Measurements from ENCODE around the gene GALNS. TPM values are rescaled to one million over a fixed set of nuclear protein-coding genes. Genes with fewer than 3 reads are reported as not detected.

Gene GALNS
- total and polyA plus RNA-seq, 2 of the 8 experiments (the other 6 are each of a cell fraction or from before 2014, with no cell fraction given), result 8.9 to 17.8 TPM

- no peak overlapping the region; the same call in none of the 2 replicates for H3K18ac ChIP-seq (ENCODE audit: extremely low read depth, low read length)
- no peaks in the 10 kb centered on the region for H3K9me3 ChIP-seq (ENCODE audit: insufficient read depth in 2 of 2, low read depth in 1 of 2, low read length in 1 of 2)
- H2BK120ac ChIP-seq (replicated peaks; ENCODE audit: low read depth, low read length), result no peak overlapping the region
- FAIRE-seq, result no peak
- peak overlapping the region; percentile 60; the same call in 1 of the 2 replicates for H2BK5ac ChIP-seq (ENCODE audit: low read depth, low read length)
- 77% methylated on average over 21 of the region's 24 CpGs; no CpG with 5 or more reads in 1 of the 2 experiments for WGBS, 2 experiments (ENCODE audit: extremely low coverage in 1 of 2, insufficient coverage in 1 of 2, insufficient read length in 1 of 2, insufficient replicate concordance in 2 of 2, low coverage in 1 of 2, low lambda C conversion rate in 2 of 2, missing lambda C conversion rate in 1 of 2)
- no peaks in the 10 kb centered on the region for H3K27me3 ChIP-seq (replicated peaks in 1 of 4; ENCODE audit: control insufficient read depth in 3 of 4, extremely low read depth in 1 of 4, insufficient read depth in 3 of 4, low read length in 3 of 4)
- H4K8ac ChIP-seq (ENCODE audit: extremely low read depth, insufficient read depth, low read length), result peak overlapping the region; percentile 28; the same call in 1 of the 2 replicates
- H3K23me2 ChIP-seq (ENCODE audit: low read depth, low read length), result no peaks in the 10 kb centered on the region; the same call in 1 of the 2 replicates
- H3K27ac ChIP-seq (ENCODE audit: low read depth, low read length), result no peak overlapping the region
- peaks cover 9 to 53% (median 37%) of the 10 kb centered on the region in 4 experiments for H3K4me1 ChIP-seq (replicated peaks in 1 of 4; ENCODE audit: control insufficient read depth in 3 of 4, insufficient read depth in 4 of 4, low read length in 3 of 4)
- H2BK15ac ChIP-seq (ENCODE audit: low read length), result peak overlapping the region; percentile 53
- peaks cover 2 to 5% of the 10 kb centered on the region in 2 experiments for H4K20me1 ChIP-seq (replicated peaks in 1 of 2; ENCODE audit: control insufficient read depth in 1 of 2, insufficient read depth in 2 of 2, low read length in 2 of 2)
- ChIA-PET POLR2A (ENCODE audit: partially characterized antibody) (interaction anchor here (0.6 to 2.2 kb wide), 9 partner anchors 10 to 234 kb away, joined by 3 to 10 read pairs (median 4); no protein-coding TSS in a partner anchor), CTCF (ENCODE audit: partially characterized antibody) (interaction anchor here (0.8 to 14.1 kb wide), 7 partner anchors 9 to 51 kb away, joined by 3 to 146 read pairs (median 6); no protein-coding TSS in a partner anchor)
- H3K79me2 ChIP-seq (ENCODE audit: control insufficient read depth in 1 of 2, insufficient read depth in 2 of 2, low read length in 2 of 2), result peaks cover 0 to 6% of the 10 kb centered on the region in 2 experiments; a peak in 1 of 4 replicates
- H3K4me2 ChIP-seq (ENCODE audit: insufficient read depth in 1 of 2, low read depth in 2 of 2, low read length in 2 of 2), result no peak overlapping the region
- no peaks in the 10 kb centered on the region for H3K36me3 ChIP-seq (ENCODE audit: control insufficient read depth in 2 of 4, insufficient read depth in 4 of 4, low read length in 3 of 4)
- DNase-seq (ENCODE audit: low read depth in 1 of 2, low spot score in 2 of 2), result no peak
- no peak overlapping the region for H3K4me3 ChIP-seq (ENCODE audit: extremely low read depth in 1 of 4, insufficient read depth in 2 of 4, low read depth in 3 of 4, low read length in 4 of 4)
- H3K4ac ChIP-seq (replicated peaks; ENCODE audit: insufficient read length, low read depth, low read length), result no peak overlapping the region
- H3K14ac ChIP-seq (ENCODE audit: insufficient read length), result no peak overlapping the region
- no peak overlapping the region for H2AFZ ChIP-seq (ENCODE audit: low read length)
- peaks cover 5% of the 10 kb centered on the region; the same call in 1 of the 2 replicates for H3K79me1 ChIP-seq (ENCODE audit: low read depth, low read length)
- H2BK20ac ChIP-seq (ENCODE audit: low read length), result no peak overlapping the region
- 0 out of 2 replicates have a peak overlapping the region, but pooled peaks have one; percentile 17 for H2BK12ac ChIP-seq (ENCODE audit: low read depth, low read length)
- H3K9ac ChIP-seq (replicated peaks in 1 of 4; ENCODE audit: extremely low read depth in 1 of 4, low read depth in 3 of 4, low read length in 3 of 4), result no peak overlapping the region; a peak in 1 of 7 replicates
- peak overlapping the region; percentile 26 for H4K91ac ChIP-seq (replicated peaks; ENCODE audit: insufficient read length, low read length)
- no peak overlapping the region for H2AK5ac ChIP-seq (ENCODE audit: low read depth, low read length)
- TF ChIP-seq SRF (IDR thresholded peaks at IDR 0.05; ENCODE audit: low read depth, low read length) (no peak), TAF7 (optimal IDR thresholded peaks at IDR 0.05; ENCODE audit: borderline replicate concordance, low read depth, low read length) (no peak), MAX (IDR thresholded peaks at IDR 0.05) (no peak), SAP30 (IDR thresholded peaks at IDR 0.05; ENCODE audit: insufficient read depth, insufficient replicate concordance, low read length) (no peak), CBX8 (IDR thresholded peaks at IDR 0.05; ENCODE audit: borderline replicate concordance, low read depth, low read length) (no peak), E2F6 (IDR thresholded peaks at IDR 0.05) (0 out of 2 replicates have a peak, but pooled peaks have one; percentile 1), ATF2 (IDR thresholded peaks at IDR 0.05; ENCODE audit: low read length) (no peak), SUZ12 (IDR thresholded peaks at IDR 0.05; ENCODE audit: low read length) (no peak)
- no peak overlapping the region for H4K5ac ChIP-seq (ENCODE audit: insufficient read length, low read depth, low read length)
- no peak overlapping the region for H3K23ac ChIP-seq (ENCODE audit: insufficient read length)
- no peak overlapping the region for H3K56ac ChIP-seq (replicated peaks; ENCODE audit: insufficient read length, low read depth, low read length)
Measured at GRCh38 chr16:88768071-88768783, 88.5 kb downstream of the GALNS start.
